Ascending aorta (tissue), 2 donors: ENCODE results near the gene ADAMTS12. TPM values are rescaled to one million over a fixed set of nuclear protein-coding genes. Genes with fewer than 3 reads are reported as not detected.

Experiments used
- DNase-seq, 2 donors: peaks; one replicate each; pipeline ENCODE4 v3.0.0-alpha.2; 2019; ENCODE audit warnings: low spot score in 2 of 2
- H3K27ac ChIP-seq, 2 donors: fragments of 200-600 bp; sonication (generic); one replicate each; pipeline ENCODE4 v1.5.1; 2016 to 2017; ENCODE audit warnings: mild to moderate bottlenecking in 1 of 2
- H3K27me3 ChIP-seq: fragments of 200-600 bp; sonication (generic); one replicate; pipeline ENCODE4 v1.5.1; 2017
- H3K36me3 ChIP-seq, 2 donors: fragments of 200-600 bp; sonication (generic); one replicate each; pipeline ENCODE4 v1.5.1; 2016
- H3K4me1 ChIP-seq, 2 donors: fragments of 200-600 bp; sonication (generic); one replicate each; pipeline ENCODE4 v1.5.1; 2016 to 2017; ENCODE audit warnings: mild to moderate bottlenecking in 1 of 2
- H3K4me3 ChIP-seq, 2 donors: fragments of 200-600 bp; sonication (generic); one replicate each; pipeline ENCODE4 v1.5.1; 2016 to 2017; ENCODE audit warnings: mild to moderate bottlenecking in 1 of 2
- H3K9me3 ChIP-seq, 2 donors: fragments of 200-600 bp; sonication (generic); one replicate each; pipeline ENCODE4 v1.5.1; 2016
- CTCF ChIP-seq, 3 experiments: fragments of 200-600 bp in 2 of 3; fragments of 450-650 bp in 1 of 3; sonication (generic) in 2 of 3; IDR thresholded peaks; one replicate each; pipeline ENCODE4 v1.5.1; 2016 to 2019; ENCODE audit warnings: antibody characterized with exemption in 3 of 3, mild to moderate bottlenecking in 1 of 3, moderate library complexity in 1 of 3
- intact Hi-C: fragments of 100-400 bp; cut with DNase I; formaldehyde crosslinking; loops from one replicate; pipeline ENCODE4 v1.15.1; 2023
- total RNA-seq: library from RNA; depleted of rRNA; stranded (reverse); fragments of >200 nt; gene quantifications from one replicate; pipeline ENCODE4 v1.1.0, GENCODE V29; 2016

ADAMTS12 gene
- total RNA-seq, 1 donor from 2014 or later, result 1.4 TPM

GRCh38 chr5:33810491-33811120 is 81.2 kb downstream of the ADAMTS12 start:
- Histone ChIP-seq H3K4me3 (no peak overlapping the region), H3K27ac (no peak overlapping the region), H3K36me3 (no peaks in the 10 kb centered on the region), H3K27me3 (no peaks in the 10 kb centered on the region), H3K9me3 (no peaks in the 10 kb centered on the region), H3K4me1 (no peaks in the 10 kb centered on the region)
- no peak for TF ChIP-seq CTCF (IDR thresholded peaks at IDR 0.05)
- no peak for DNase-seq
- intact Hi-C loops, result no loop called here

GRCh38 chr5:33809936-33810335 is 81.9 kb downstream of the ADAMTS12 start:
- no peak overlapping the region for H3K4me3 ChIP-seq
- no peaks in the 10 kb centered on the region for H3K27me3 ChIP-seq
- intact Hi-C loops, result no loop called here
- no peaks in the 10 kb centered on the region for H3K4me1 ChIP-seq
- no peak overlapping the region for H3K27ac ChIP-seq
- no peaks in the 10 kb centered on the region for H3K9me3 ChIP-seq
- TF ChIP-seq CTCF (IDR thresholded peaks at IDR 0.05), result no peak
- DNase-seq, result no peak
- no peaks in the 10 kb centered on the region for H3K36me3 ChIP-seq

GRCh38 chr5:33808699-33809098 is 83.1 kb downstream of the ADAMTS12 start:
- H3K27me3 ChIP-seq, result no peaks in the 10 kb centered on the region

GRCh38 chr5:33807771-33808170 is 84.0 kb downstream of the ADAMTS12 start:
- H3K27me3 ChIP-seq, result no peaks in the 10 kb centered on the region
- no peak for DNase-seq
- no peak overlapping the region for H3K27ac ChIP-seq
- no peaks in the 10 kb centered on the region for H3K36me3 ChIP-seq
- no peaks in the 10 kb centered on the region for H3K9me3 ChIP-seq
- intact Hi-C loops, result no loop called here
- no peak overlapping the region for H3K4me3 ChIP-seq
- no peak for TF ChIP-seq CTCF (IDR thresholded peaks at IDR 0.05)
- no peaks in the 10 kb centered on the region for H3K4me1 ChIP-seq

More at GRCh38 chr5:33808699-33809098, 83.1 kb downstream of the ADAMTS12 start:
- DNase-seq, result no peak
- no peak for TF ChIP-seq CTCF (IDR thresholded peaks at IDR 0.05)
- intact Hi-C loops, result no loop called here
- H3K4me3 ChIP-seq, result no peak overlapping the region
- no peaks in the 10 kb centered on the region for H3K4me1 ChIP-seq
- H3K36me3 ChIP-seq, result no peaks in the 10 kb centered on the region
- H3K27ac ChIP-seq, result no peak overlapping the region
- no peaks in the 10 kb centered on the region for H3K9me3 ChIP-seq

GRCh38 chr5:33806738-33807442 is 84.9 kb downstream of the ADAMTS12 start:
- no peaks in the 10 kb centered on the region for H3K27me3 ChIP-seq
- H3K9me3 ChIP-seq, result no peaks in the 10 kb centered on the region
- DNase-seq, result no peak
- intact Hi-C loops, result no loop called here
- TF ChIP-seq CTCF (IDR thresholded peaks at IDR 0.05), result no peak
- H3K36me3 ChIP-seq, result no peaks in the 10 kb centered on the region
- no peaks in the 10 kb centered on the region for H3K4me1 ChIP-seq
- no peak overlapping the region for H3K4me3 ChIP-seq
- H3K27ac ChIP-seq, result no peak overlapping the region
